HUES6 (cell line): ENCODE measurements around the gene POTEF.
"Not testable (repeated sequence)": the region's sequence is repeated elsewhere in the genome, so short reads cannot be mapped to it uniquely, and the experiment has no call there.

ENCODE experiments used
- H3K27ac ChIP-seq: 2 replicates; pipeline ENCODE4 v1.7.0; 2013; ENCODE audit warnings: low read depth, mild to moderate bottlenecking, low read length, inconsistent platforms
- H3K27me3 ChIP-seq: 2 replicates; pipeline ENCODE4 v1.6.1; 2013; ENCODE audit warnings: low read length; ENCODE audit not compliant: control insufficient read depth, insufficient read depth
- H3K36me3 ChIP-seq: 2 replicates; pipeline ENCODE4 v1.6.1; 2013; ENCODE audit warnings: low read length; ENCODE audit not compliant: control insufficient read depth, insufficient read depth
- H3K4me1 ChIP-seq: 2 replicates; pipeline ENCODE4 v1.6.1; 2013; ENCODE audit warnings: low read length; ENCODE audit not compliant: control insufficient read depth, insufficient read depth
- H3K4me3 ChIP-seq: 2 replicates; pipeline ENCODE4 v1.5.1; 2013; ENCODE audit warnings: low read depth, low read length
- H3K9ac ChIP-seq: one replicate; pipeline ENCODE4 v1.6.1; 2013; ENCODE audit warnings: mild to moderate bottlenecking, low read length
- H3K9me3 ChIP-seq: 2 replicates; pipeline ENCODE4 v1.6.1; 2013; ENCODE audit warnings: low read depth, low read length; ENCODE audit not compliant: control insufficient read depth, insufficient read depth

The POTEF gene

DNA sequence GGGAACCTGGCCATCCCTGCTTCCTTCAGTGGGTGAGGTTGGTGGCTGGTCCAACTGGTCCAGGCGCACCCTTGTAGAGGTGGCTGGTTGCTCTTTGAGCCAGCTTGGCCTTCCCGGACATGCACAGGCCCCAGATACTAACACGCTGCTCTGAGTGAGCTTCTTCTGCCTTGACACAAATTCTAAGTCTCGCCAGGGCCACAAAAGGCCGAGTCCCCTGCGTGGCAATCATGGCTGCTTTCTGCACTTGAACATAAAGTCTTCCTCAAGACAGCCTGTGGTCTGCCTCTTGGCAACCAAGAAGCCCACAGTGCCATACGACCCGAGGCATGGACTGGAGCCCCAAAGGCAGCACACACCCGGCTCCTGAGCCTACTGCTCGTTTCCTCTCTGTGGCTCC is 69.0 kb downstream of the POTEF start:
- not testable (repeated sequence) for H3K9me3 ChIP-seq, H3K4me1 ChIP-seq, H3K27ac ChIP-seq, H3K4me3 ChIP-seq, H3K27me3 ChIP-seq, H3K36me3 ChIP-seq, H3K9ac ChIP-seq

DNA sequence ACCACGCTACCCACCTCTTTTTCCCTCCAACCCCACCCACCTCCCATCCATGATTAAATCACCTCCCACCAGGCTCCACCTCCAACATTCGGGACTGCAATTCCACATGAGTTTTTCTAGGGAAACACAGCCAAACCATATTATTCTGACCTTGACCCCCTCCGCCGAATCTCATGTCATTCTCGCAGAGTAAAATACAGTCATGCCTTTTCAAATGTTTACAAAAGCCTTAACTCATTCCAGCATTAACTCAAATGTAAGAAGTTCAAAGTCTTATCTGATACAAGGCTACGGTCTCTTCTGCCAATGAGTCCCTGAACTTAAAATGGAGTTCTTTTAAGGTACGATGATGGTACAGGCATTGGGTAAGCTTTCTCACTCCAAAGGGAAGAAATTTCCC is 72.7 kb downstream of the POTEF start:
- not testable (repeated sequence) for H3K36me3 ChIP-seq, H3K9ac ChIP-seq, H3K27me3 ChIP-seq, H3K27ac ChIP-seq, H3K4me1 ChIP-seq, H3K9me3 ChIP-seq, H3K4me3 ChIP-seq

DNA sequence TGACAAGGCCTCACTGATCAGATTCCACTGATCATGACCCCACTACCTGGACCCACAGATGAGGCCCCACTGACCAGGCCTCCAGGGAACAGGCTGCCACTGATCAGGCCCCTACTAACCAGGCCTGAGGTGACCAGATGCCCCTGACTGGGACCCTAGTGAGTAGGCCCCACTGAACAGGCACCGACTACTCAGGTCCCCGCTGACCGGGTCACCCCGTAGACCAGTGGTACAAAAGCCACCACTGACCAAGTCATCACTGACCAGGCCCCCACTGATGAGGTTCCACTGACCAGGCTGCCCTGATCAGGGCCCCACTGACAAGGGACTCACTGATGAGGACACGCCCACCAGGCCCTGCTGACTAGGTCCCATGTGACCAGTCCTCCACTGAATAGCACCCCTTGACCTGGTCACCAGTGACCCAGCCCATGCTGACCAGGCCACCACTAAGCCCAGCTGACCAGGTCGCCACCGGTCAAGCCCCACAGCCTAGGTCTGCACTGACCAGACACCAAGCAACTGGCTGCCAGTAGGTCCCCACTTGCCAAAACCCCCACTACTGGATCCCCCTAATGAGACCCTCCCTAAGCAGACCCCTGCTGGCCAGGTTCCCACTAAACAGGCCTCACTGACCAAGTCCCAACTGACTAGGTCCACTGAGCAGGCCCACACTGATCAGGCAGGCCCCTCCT is 75.7 kb downstream of the POTEF start:
- not testable (repeated sequence) for H3K27ac ChIP-seq, H3K27me3 ChIP-seq, H3K36me3 ChIP-seq, H3K9me3 ChIP-seq, H3K9ac ChIP-seq, H3K4me3 ChIP-seq, H3K4me1 ChIP-seq

DNA sequence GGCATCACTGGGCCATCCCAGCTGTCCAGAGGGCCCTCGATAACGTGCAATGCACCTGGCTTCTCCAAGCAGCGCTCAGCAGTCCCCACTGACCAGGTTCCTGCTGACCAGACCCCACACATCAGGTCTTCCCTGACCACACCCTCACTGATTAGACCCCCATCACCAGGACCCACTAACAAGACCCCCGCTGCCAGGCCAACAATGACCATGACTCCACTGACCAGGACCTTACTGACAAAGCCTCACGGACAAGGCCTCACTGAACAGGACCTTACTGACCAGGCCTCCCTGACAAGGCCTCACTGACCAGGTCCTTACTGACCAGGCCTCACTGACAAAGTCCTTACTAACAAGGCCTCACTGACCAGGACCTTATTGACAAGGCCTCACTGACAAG is 76.6 kb downstream of the POTEF start:
- H3K27ac ChIP-seq, H3K4me1 ChIP-seq, H3K27me3 ChIP-seq, H3K9me3 ChIP-seq, H3K9ac ChIP-seq, H3K4me3 ChIP-seq, H3K36me3 ChIP-seq: not testable (repeated sequence)

DNA sequence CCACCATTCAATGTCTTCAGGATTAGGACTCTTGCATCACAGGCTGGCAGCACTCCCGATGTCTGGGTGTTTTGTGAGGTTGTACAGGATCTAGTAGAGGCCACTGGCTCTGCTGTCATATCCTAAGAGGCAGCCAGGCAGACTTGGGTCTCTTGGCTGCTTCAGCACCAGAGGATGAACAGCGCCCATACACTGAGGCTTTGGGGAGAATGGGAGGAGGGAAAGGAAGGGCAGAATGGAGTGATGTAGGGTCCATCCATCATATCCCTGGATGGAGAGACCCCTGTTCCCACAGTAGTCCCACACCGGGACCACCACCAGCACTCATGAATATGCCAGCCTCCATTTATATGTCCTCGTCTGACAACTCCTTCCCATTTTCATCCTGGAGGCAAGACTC is 80.6 kb downstream of the POTEF start:
- not testable (repeated sequence) for H3K4me3 ChIP-seq, H3K27me3 ChIP-seq

DNA sequence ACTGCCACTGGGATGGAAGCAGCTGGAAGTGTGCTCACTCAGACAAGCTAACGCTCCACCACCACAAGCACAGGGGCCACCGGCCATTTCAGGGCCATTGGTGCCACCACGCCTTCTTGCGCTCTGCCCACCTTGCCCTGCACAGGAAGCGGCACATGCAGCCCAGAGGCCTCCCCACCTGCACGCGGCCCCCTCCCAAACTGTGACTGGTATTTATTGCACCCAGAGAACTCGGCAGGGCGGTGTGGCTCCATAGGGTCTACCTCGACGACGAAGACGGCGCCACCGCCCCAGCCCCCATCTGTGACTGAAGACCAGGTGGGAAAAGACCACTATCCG is 90.8 kb downstream of the POTEF start:
- H3K27ac ChIP-seq, H3K36me3 ChIP-seq, H3K9ac ChIP-seq, H3K9me3 ChIP-seq, H3K27me3 ChIP-seq, H3K4me3 ChIP-seq, H3K4me1 ChIP-seq: not testable (repeated sequence)

More for the DNA sequence above, 80.6 kb downstream of the POTEF start:
- H3K9me3 ChIP-seq, H3K27ac ChIP-seq, H3K4me1 ChIP-seq, H3K9ac ChIP-seq, H3K36me3 ChIP-seq: not testable (repeated sequence)

DNA sequence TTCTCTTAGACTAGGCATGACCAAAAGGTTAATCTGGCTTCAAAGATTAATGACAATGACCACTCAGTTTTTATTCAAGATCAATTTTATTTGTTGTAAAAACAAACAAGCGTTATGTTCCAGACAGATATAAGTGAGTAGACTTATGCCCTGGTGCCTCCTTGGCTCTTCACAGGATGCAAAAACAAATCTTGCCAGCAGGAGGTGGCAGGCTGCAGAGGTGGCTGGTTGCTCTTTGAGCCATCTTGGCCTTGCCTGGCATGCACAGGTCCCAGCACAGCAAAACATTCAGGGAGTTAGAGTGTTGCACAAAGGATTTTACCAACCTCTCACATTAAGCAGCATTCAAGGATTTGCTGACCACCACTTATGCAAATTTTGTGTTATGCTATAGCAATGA is 103.1 kb downstream of the POTEF start:
- not testable (repeated sequence) for H3K36me3 ChIP-seq

More for the DNA sequence above, 103.1 kb downstream of the POTEF start:
- not testable (repeated sequence) for H3K9ac ChIP-seq, H3K4me3 ChIP-seq, H3K27me3 ChIP-seq, H3K27ac ChIP-seq, H3K9me3 ChIP-seq, H3K4me1 ChIP-seq
